Measurements from ENCODE around the gene GRIN2C. TPM values are rescaled to one million over a fixed set of nuclear protein-coding genes. Genes with fewer than 3 reads are reported as not detected.

The GRIN2C gene
- total and polyA plus RNA-seq, 2 donors (not counting 3 experiments of a cell fraction or from before 2014, with no cell fraction given): 0.04 to 0.60 TPM

GRCh38 chr17:74824961-74825627 lies 34.6 kb downstream of the GRIN2C start:
- ChIA-PET POLR2A (no interaction called here), CTCF (interaction anchor here (1.0 to 3.7 kb wide), 9 partner anchors 14 to 48 kb away, joined by 3 to 23 read pairs (median 6); partner anchors contain the start of genes FDXR and GRIN2C)
- TF ChIP-seq POLR2AphosphoS5 (IDR thresholded peaks at IDR 0.05; ENCODE audit: insufficient read depth, low read depth, low read length): no peak
- TF ChIP-seq GATA2 (IDR thresholded peaks at IDR 0.05; ENCODE audit: insufficient read depth, insufficient read length, low read depth, low read length): no peak
- TF ChIP-seq, protein P1, sequence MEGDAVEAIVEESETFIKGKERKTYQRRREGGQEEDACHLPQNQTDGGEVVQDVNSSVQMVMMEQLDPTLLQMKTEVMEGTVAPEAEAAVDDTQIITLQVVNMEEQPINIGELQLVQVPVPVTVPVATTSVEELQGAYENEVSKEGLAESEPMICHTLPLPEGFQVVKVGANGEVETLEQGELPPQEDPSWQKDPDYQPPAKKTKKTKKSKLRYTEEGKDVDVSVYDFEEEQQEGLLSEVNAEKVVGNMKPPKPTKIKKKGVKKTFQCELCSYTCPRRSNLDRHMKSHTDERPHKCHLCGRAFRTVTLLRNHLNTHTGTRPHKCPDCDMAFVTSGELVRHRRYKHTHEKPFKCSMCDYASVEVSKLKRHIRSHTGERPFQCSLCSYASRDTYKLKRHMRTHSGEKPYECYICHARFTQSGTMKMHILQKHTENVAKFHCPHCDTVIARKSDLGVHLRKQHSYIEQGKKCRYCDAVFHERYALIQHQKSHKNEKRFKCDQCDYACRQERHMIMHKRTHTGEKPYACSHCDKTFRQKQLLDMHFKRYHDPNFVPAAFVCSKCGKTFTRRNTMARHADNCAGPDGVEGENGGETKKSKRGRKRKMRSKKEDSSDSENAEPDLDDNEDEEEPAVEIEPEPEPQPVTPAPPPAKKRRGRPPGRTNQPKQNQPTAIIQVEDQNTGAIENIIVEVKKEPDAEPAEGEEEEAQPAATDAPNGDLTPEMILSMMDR (IDR thresholded peaks at IDR 0.05; ENCODE audit: extremely low read depth in 1 of 2, insufficient read depth in 1 of 2, low read depth in 1 of 2, low read length in 2 of 2): no peak
- TF ChIP-seq EZH2 (IDR thresholded peaks at IDR 0.05; ENCODE audit: borderline replicate concordance, low read depth, low read length, severe bottlenecking): no peak
- no peak for TF ChIP-seq FOS (IDR thresholded peaks at IDR 0.05; ENCODE audit: borderline replicate concordance, insufficient read depth, low read length)
- no peaks in the 10 kb centered on the region for H3K9me1 ChIP-seq (replicated peaks; ENCODE audit: control insufficient read depth, extremely low read depth, insufficient read depth, low read length)
- H3K36me3 ChIP-seq (ENCODE audit: control insufficient read depth in 2 of 2, extremely low read depth in 1 of 2, insufficient read depth in 2 of 2, low read length in 2 of 2): peaks cover 0 to 11% of the 10 kb centered on the region in 2 experiments
- DNase-seq (ENCODE audit: low read depth, low spot score): peak; percentile 5
- H3K27me3 ChIP-seq (ENCODE audit: control insufficient read depth in 2 of 2, insufficient read depth in 2 of 2, low read length in 2 of 2): no peaks in the 10 kb centered on the region
- no TSS peak for BruUV-seq (replicated peaks)
- no peak overlapping the region for H2AFZ ChIP-seq (ENCODE audit: low read depth, low read length)
- intact Hi-C loops (cut with micrococcal nuclease): no loop called here
- no peak overlapping the region for H3K27ac ChIP-seq (ENCODE audit: insufficient read depth, low read depth, low read length)
- H3K79me2 ChIP-seq (ENCODE audit: control insufficient read depth, insufficient read depth, low read length): no peaks in the 10 kb centered on the region
- H4K20me1 ChIP-seq (replicated peaks; ENCODE audit: control insufficient read depth, extremely low read depth, insufficient read depth, low read length): no peaks in the 10 kb centered on the region
- dilution Hi-C loops (cut with MboI; ENCODE audit: extremely low pct_ligation_motif_present, low sequenced_read_pairs): no loop called here
- no peak overlapping the region for H3K4me2 ChIP-seq (ENCODE audit: insufficient read depth, low read length)
- no peak for FAIRE-seq
- H3K9me3 ChIP-seq (replicated peaks; ENCODE audit: control insufficient read depth, insufficient read depth, low read length): no peaks in the 10 kb centered on the region
- no peak overlapping the region for H3K9ac ChIP-seq (replicated peaks; ENCODE audit: extremely low read depth, insufficient read depth, low read length)
- no peak overlapping the region for H3K4me3 ChIP-seq (replicated peaks in 1 of 3; ENCODE audit: insufficient read depth in 1 of 3, low read depth in 1 of 3, low read length in 3 of 3)
- H3K4me1 ChIP-seq (ENCODE audit: control insufficient read depth, extremely low read depth, insufficient read depth, low read length): peaks cover 13% of the 10 kb centered on the region
